ENCODE measurements around the gene MSRB1. TPM values are rescaled to one million over a fixed set of nuclear protein-coding genes. Genes with fewer than 3 reads are reported as not detected.

The MSRB1 gene
- total RNA-seq, 1 experiment from 2014 or later, result 18.3 TPM

GRCh38 chr16:1960665-1961630 lies 17.9 kb upstream of the MSRB1 start:
- DNase-seq (ENCODE audit: low read depth, low spot score) (peak; percentile 64), ATAC-seq (peak; percentile 31)
- ChIA-PET RAD21 (ENCODE audit: low non-redundant PET in 1 of 2, low total read pairs in 2 of 2, uncharacterized antibody in 2 of 2, unreplicated experiment in 2 of 2) (no interaction called here), CTCF (interaction anchor here (1.2 to 1.7 kb wide), 2 partner anchors 97 to 179 kb away, joined by 3 to 5 read pairs; no protein-coding TSS in a partner anchor), POLR2A (interaction anchor here (0.6 to 3.2 kb wide), 11 partner anchors 9 to 194 kb away, joined by 3 to 21 read pairs (median 4); partner anchors contain the start of genes MSRB1, NUBP2, SPSB3 and TBL3)
- no peaks in the 10 kb centered on the region for H3K9me3 ChIP-seq (ENCODE audit: control insufficient read depth in 1 of 2, insufficient read depth in 1 of 2, low read depth in 1 of 2, low read length in 2 of 2)
- peaks cover 6 to 20% of the 10 kb centered on the region in 2 experiments for H3K36me3 ChIP-seq (ENCODE audit: control insufficient read depth in 1 of 2, insufficient read depth in 2 of 2, low read length in 2 of 2)
- H3K4me3 ChIP-seq (replicated peaks in 1 of 2; ENCODE audit: low read depth in 1 of 2, low read length in 2 of 2), result peak overlapping the region; percentile 81 to 89
- peak overlapping the region; percentile 88 for H3K27ac ChIP-seq (ENCODE audit: low read depth, low read length)
- no peaks in the 10 kb centered on the region for H3K27me3 ChIP-seq (ENCODE audit: insufficient read depth, low read length)
- BruUV-seq (replicated peaks), result TSS peak; percentile 29
- peaks cover 62% of the 10 kb centered on the region for H3K79me2 ChIP-seq (ENCODE audit: insufficient read depth, low read length)
- H3K9ac ChIP-seq (ENCODE audit: low read length), result peak overlapping the region; percentile 98
- H3K9me2 ChIP-seq (ENCODE audit: insufficient read depth), result no peaks in the 10 kb centered on the region
- no peak overlapping the region for H2AFZ ChIP-seq (ENCODE audit: low read depth, low read length, poor library complexity, severe bottlenecking)
- H3K4me2 ChIP-seq (ENCODE audit: low read length), result peak overlapping the region; percentile 88
- intact Hi-C loops (cut with micrococcal nuclease), result no loop called here
- peaks cover 11% of the 10 kb centered on the region; the same call in 1 of the 2 replicates for H4K20me1 ChIP-seq (ENCODE audit: insufficient read depth)
- peaks cover 9 to 44% of the 10 kb centered on the region in 2 experiments for H3K4me1 ChIP-seq (ENCODE audit: control insufficient read depth in 1 of 2, insufficient read depth in 2 of 2, low read length in 2 of 2)
- TF ChIP-seq ZFX (IDR thresholded peaks at IDR 0.05), result no peak
- TF ChIP-seq SIN3A (IDR thresholded peaks at IDR 0.05; ENCODE audit: low read depth), result no peak
- no peak for TF ChIP-seq ELF1 (IDR thresholded peaks at IDR 0.05; ENCODE audit: borderline replicate concordance, low read depth)
- TF ChIP-seq EZH2phosphoT487 (IDR thresholded peaks at IDR 0.05; ENCODE audit: borderline replicate concordance), result no peak
- TF ChIP-seq, protein P1, sequence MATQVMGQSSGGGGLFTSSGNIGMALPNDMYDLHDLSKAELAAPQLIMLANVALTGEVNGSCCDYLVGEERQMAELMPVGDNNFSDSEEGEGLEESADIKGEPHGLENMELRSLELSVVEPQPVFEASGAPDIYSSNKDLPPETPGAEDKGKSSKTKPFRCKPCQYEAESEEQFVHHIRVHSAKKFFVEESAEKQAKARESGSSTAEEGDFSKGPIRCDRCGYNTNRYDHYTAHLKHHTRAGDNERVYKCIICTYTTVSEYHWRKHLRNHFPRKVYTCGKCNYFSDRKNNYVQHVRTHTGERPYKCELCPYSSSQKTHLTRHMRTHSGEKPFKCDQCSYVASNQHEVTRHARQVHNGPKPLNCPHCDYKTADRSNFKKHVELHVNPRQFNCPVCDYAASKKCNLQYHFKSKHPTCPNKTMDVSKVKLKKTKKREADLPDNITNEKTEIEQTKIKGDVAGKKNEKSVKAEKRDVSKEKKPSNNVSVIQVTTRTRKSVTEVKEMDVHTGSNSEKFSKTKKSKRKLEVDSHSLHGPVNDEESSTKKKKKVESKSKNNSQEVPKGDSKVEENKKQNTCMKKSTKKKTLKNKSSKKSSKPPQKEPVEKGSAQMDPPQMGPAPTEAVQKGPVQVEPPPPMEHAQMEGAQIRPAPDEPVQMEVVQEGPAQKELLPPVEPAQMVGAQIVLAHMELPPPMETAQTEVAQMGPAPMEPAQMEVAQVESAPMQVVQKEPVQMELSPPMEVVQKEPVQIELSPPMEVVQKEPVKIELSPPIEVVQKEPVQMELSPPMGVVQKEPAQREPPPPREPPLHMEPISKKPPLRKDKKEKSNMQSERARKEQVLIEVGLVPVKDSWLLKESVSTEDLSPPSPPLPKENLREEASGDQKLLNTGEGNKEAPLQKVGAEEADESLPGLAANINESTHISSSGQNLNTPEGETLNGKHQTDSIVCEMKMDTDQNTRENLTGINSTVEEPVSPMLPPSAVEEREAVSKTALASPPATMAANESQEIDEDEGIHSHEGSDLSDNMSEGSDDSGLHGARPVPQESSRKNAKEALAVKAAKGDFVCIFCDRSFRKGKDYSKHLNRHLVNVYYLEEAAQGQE (IDR thresholded peaks at IDR 0.05; ENCODE audit: low read depth), result no peak
- peak; percentile 79 for TF ChIP-seq POLR2AphosphoS5 (IDR thresholded peaks at IDR 0.05; ENCODE audit: low read depth, low read length)
- TF ChIP-seq ZBTB33 (IDR thresholded peaks at IDR 0.05; ENCODE audit: extremely low read depth, insufficient replicate concordance, low read length), result peak; percentile 6
- no peak for TF ChIP-seq SRF (IDR thresholded peaks at IDR 0.05; ENCODE audit: low read depth)
- no peak for TF ChIP-seq YY1 (IDR thresholded peaks at IDR 0.05; ENCODE audit: extremely low read depth, insufficient replicate concordance, low read depth, low read length)
- no peak for TF ChIP-seq CBX3 (IDR thresholded peaks at IDR 0.05; ENCODE audit: low read depth)
- TF ChIP-seq JUND (IDR thresholded peaks at IDR 0.05), result no peak
- TF ChIP-seq MAX (IDR thresholded peaks at IDR 0.05), result no peak
- TF ChIP-seq EGR1 (IDR thresholded peaks at IDR 0.05; ENCODE audit: low read depth), result no peak
- TF ChIP-seq POLR2A (IDR thresholded peaks at IDR 0.05; ENCODE audit: borderline replicate concordance, extremely low read depth, insufficient read depth, insufficient read length), result peak; percentile 94
- TF ChIP-seq RAD21 (IDR thresholded peaks at IDR 0.05; ENCODE audit: low read depth), result no peak
- TF ChIP-seq EZH2 (IDR thresholded peaks at IDR 0.05), result no peak
- no peak for TF ChIP-seq CEBPB (IDR thresholded peaks at IDR 0.05; ENCODE audit: low read depth)
- no peak for TF ChIP-seq ZNF274 (IDR thresholded peaks at IDR 0.05; ENCODE audit: low read depth, low read length)
- TF ChIP-seq FOSL1 (IDR thresholded peaks at IDR 0.05; ENCODE audit: low read depth), result no peak
- no peak for TF ChIP-seq TCF7L2 (IDR thresholded peaks at IDR 0.05; ENCODE audit: borderline replicate concordance, extremely low read depth, insufficient read depth, insufficient read length)
- TF ChIP-seq, protein P2, sequence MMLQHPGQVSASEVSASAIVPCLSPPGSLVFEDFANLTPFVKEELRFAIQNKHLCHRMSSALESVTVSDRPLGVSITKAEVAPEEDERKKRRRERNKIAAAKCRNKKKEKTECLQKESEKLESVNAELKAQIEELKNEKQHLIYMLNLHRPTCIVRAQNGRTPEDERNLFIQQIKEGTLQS (IDR thresholded peaks at IDR 0.05), result no peak

All from HCT116 (cell line).